HG03139 (cell line): ENCODE measurements around the gene TOMM40L.

ENCODE experiments used
- ATAC-seq: cut with Tn5 transposase; IDR thresholded peaks from one replicate; pipeline ENCODE4 v1.9.1; 2021; ENCODE audit not compliant: unreplicated experiment

TOMM40L gene

GRCh38 chr1:161225534-161226319 is at the start of gene TOMM40L:
TSS of gene TOMM40L (plus strand) at chr1:161226060. CDS start at chr1:161226490, 430 bp downstream.
- peak; percentile 79 for ATAC-seq

- ATAC-seq, result no peak
Measured at GRCh38 chr1:161176468-161177111, 49.3 kb upstream of the TOMM40L start.

- peak; percentile 79 for ATAC-seq
Measured at GRCh38 chr1:161177112-161177935, 48.5 kb upstream of the TOMM40L start, which contains the start of gene B4GALT3. TSS of gene B4GALT3 (minus strand) at chr1:161177507. CDS start at chr1:161176060, 1,447 bp downstream.

GRCh38 chr1:161177936-161178244 is 48.0 kb upstream of the TOMM40L start:
- no peak for ATAC-seq

GRCh38 chr1:161179698-161180097 is 46.2 kb upstream of the TOMM40L start:
- no peak for ATAC-seq

GRCh38 chr1:161180639-161181038 is 45.2 kb upstream of the TOMM40L start:
- ATAC-seq, result no peak

- peak; percentile 39 for ATAC-seq
Measured at GRCh38 chr1:161182214-161182613, 43.6 kb upstream of the TOMM40L start.

- ATAC-seq, result peak; percentile 65
Measured at GRCh38 chr1:161185282-161185682, 40.6 kb upstream of the TOMM40L start.

GRCh38 chr1:161185732-161186311 is 40.0 kb upstream of the TOMM40L start:
- peak; percentile 35 for ATAC-seq

- ATAC-seq, result no peak
Measured at GRCh38 chr1:161187311-161187710, 38.5 kb upstream of the TOMM40L start.

GRCh38 chr1:161188381-161188780 is 37.5 kb upstream of the TOMM40L start:
- no peak for ATAC-seq

GRCh38 chr1:161189036-161189435 is 36.8 kb upstream of the TOMM40L start:
- no peak for ATAC-seq

- no peak for ATAC-seq
Measured at GRCh38 chr1:161190962-161191521, 34.8 kb upstream of the TOMM40L start.

GRCh38 chr1:161191971-161192370 is 33.9 kb upstream of the TOMM40L start:
- no peak for ATAC-seq

- no peak for ATAC-seq
Measured at GRCh38 chr1:161192476-161193465, 33.1 kb upstream of the TOMM40L start.

- ATAC-seq, result no peak
Measured at GRCh38 chr1:161193561-161194235, 32.2 kb upstream of the TOMM40L start.

- ATAC-seq, result no peak
Measured at GRCh38 chr1:161195171-161195570, 30.7 kb upstream of the TOMM40L start.

- no peak for ATAC-seq
Measured at GRCh38 chr1:161196111-161196510, 29.7 kb upstream of the TOMM40L start.
